IMR-90 (cell line): ENCODE results near the gene FMN1. TPM values are rescaled to one million over a fixed set of nuclear protein-coding genes. Genes with fewer than 3 reads are reported as not detected.
A peak's percentile ranks its signal among the peaks of the same experiment; 100 is the strongest.

Experiments used
- ATAC-seq: fragments of 200-7000 bp; cut with Tn5 transposase; 2 replicates; pipeline ENCODE4 v1.9.1; 2020; ENCODE audit warnings: low read depth, mild to moderate bottlenecking, moderate library complexity
- BruUV-seq: library from RNA; stranded (reverse); fragments of 400-500 nt; replicated peaks from 2 replicates; lab custom pipeline; 2021; lab: Mats Ljungman, UMichigan
- CTCF ChIA-PET: fragments of 300-600 bp; formaldehyde crosslinking; extraction: SDS; loops from one replicate; lab custom pipeline; 2021; ENCODE audit warnings: antibody characterized with exemption; lab: Yijun Ruan, JAX
- POLR2A ChIA-PET: fragments of 300-600 bp; sonication (Branson Sonifier 250); formaldehyde crosslinking; loops from one replicate; lab custom pipeline; 2022; ENCODE audit warnings: antibody characterized with exemption; ENCODE audit not compliant: unreplicated experiment; lab: Charles Lee
- DNase-seq: peaks from one replicate; pipeline ENCODE4 v3.0.0; 2013
- H2AFZ ChIP-seq: replicated peaks from 2 replicates; pipeline ENCODE3; 2013; ENCODE audit warnings: low read length, mild to moderate bottlenecking; ENCODE audit not compliant: poor library complexity
- H2AK5ac ChIP-seq: 2 replicates; pipeline ENCODE4 v1.6.1; 2013; ENCODE audit warnings: low read depth, low read length, inconsistent platforms
- H2AK9ac ChIP-seq: replicated peaks from 2 replicates; pipeline ENCODE3; 2013; ENCODE audit warnings: mild to moderate bottlenecking, low read depth, low read length, moderate library complexity; ENCODE audit not compliant: poor library complexity
- H2BK120ac ChIP-seq: 2 replicates; pipeline ENCODE4 v1.6.1; 2013; ENCODE audit warnings: low read depth, low read length, inconsistent platforms
- H2BK15ac ChIP-seq: 3 replicates; pipeline ENCODE4 v1.6.1; 2013; ENCODE audit warnings: low read depth, low read length, inconsistent platforms
- H2BK20ac ChIP-seq: 2 replicates; pipeline ENCODE4 v1.6.1; 2013; ENCODE audit warnings: low read depth, mild to moderate bottlenecking, inconsistent platforms, low read length, moderate library complexity
- H2BK5ac ChIP-seq: 2 replicates; pipeline ENCODE4 v1.6.1; 2013; ENCODE audit warnings: mild to moderate bottlenecking, low read depth, low read length, inconsistent platforms; ENCODE audit not compliant: poor library complexity, severe bottlenecking
- H3K14ac ChIP-seq: replicated peaks from 2 replicates; pipeline ENCODE4 v1.6.1; 2013; ENCODE audit warnings: low read depth, low read length, inconsistent platforms
- H3K18ac ChIP-seq: 2 replicates; pipeline ENCODE4 v1.6.1; 2013; ENCODE audit warnings: low read depth, low read length, control low read depth
- H3K23ac ChIP-seq: 2 replicates; pipeline ENCODE4 v1.6.1; 2013; ENCODE audit warnings: low read depth, low read length, inconsistent platforms
- H3K27ac ChIP-seq: 2 replicates; pipeline ENCODE4 v1.5.1; 2013; ENCODE audit warnings: mild to moderate bottlenecking, control low read depth, low read length; ENCODE audit not compliant: insufficient read depth
- H3K27me3 ChIP-seq: 2 replicates; pipeline ENCODE4 v1.6.1; 2013; ENCODE audit warnings: low read length; ENCODE audit not compliant: control insufficient read depth, insufficient read depth
- H3K36me3 ChIP-seq: 2 replicates; pipeline ENCODE4 v1.6.1; 2013; ENCODE audit warnings: low read length, mixed read lengths; ENCODE audit not compliant: control insufficient read depth, insufficient read depth
- H3K4ac ChIP-seq: 2 replicates; pipeline ENCODE4 v1.6.1; 2013; ENCODE audit warnings: low read depth, low read length, inconsistent platforms
- H3K4me1 ChIP-seq: 2 replicates; pipeline ENCODE4 v1.6.1; 2013; ENCODE audit warnings: low read length, mixed read lengths; ENCODE audit not compliant: control insufficient read depth, insufficient read depth
- H3K4me2 ChIP-seq: 2 replicates; pipeline ENCODE4 v1.6.1; 2013; ENCODE audit warnings: low read depth, mild to moderate bottlenecking, control low read depth, low read length, moderate library complexity
- H3K4me3 ChIP-seq: 2 replicates; pipeline ENCODE4 v1.5.1; 2013; ENCODE audit warnings: low read depth, mild to moderate bottlenecking, control low read depth, low read length, moderate library complexity; ENCODE audit not compliant: insufficient read depth
- H3K56ac ChIP-seq: 2 replicates; pipeline ENCODE4 v1.6.1; 2013; ENCODE audit warnings: low read length, inconsistent platforms; ENCODE audit not compliant: insufficient read depth; ENCODE audit errors: extremely low read depth
- H3K79me1 ChIP-seq, 2 experiments: 2 replicates each; pipeline ENCODE4 v1.6.1; 2013; ENCODE audit warnings: low read length in 2 of 2, inconsistent platforms in 1 of 2, low read depth in 1 of 2
- H3K9ac ChIP-seq: 2 replicates; pipeline ENCODE4 v1.6.1; 2013; ENCODE audit warnings: low read depth, low read length, control low read depth
- H3K9me1 ChIP-seq: 2 replicates; pipeline ENCODE4 v1.6.1; 2013; ENCODE audit warnings: low read length, inconsistent platforms; ENCODE audit not compliant: insufficient read depth
- H3K9me3 ChIP-seq: 2 replicates; pipeline ENCODE4 v1.6.1; 2013; ENCODE audit warnings: low read length; ENCODE audit not compliant: control insufficient read depth, insufficient read depth
- H4K20me1 ChIP-seq: 2 replicates; pipeline ENCODE4 v1.6.1; 2013; ENCODE audit warnings: low read length, inconsistent platforms; ENCODE audit not compliant: insufficient read depth
- H4K5ac ChIP-seq: 2 replicates; pipeline ENCODE4 v1.6.1; 2013; ENCODE audit warnings: mild to moderate bottlenecking, low read depth, low read length, control low read depth
- H4K8ac ChIP-seq, 2 experiments: 2 replicates each; pipeline ENCODE4 v1.6.1; 2013; ENCODE audit warnings: low read depth in 2 of 2, low read length in 2 of 2, control low read depth in 1 of 2, inconsistent platforms in 1 of 2
- H4K91ac ChIP-seq: 2 replicates; pipeline ENCODE4 v1.6.1; 2013; ENCODE audit warnings: low read depth, low read length, inconsistent platforms; ENCODE audit not compliant: insufficient read depth
- CEBPB ChIP-seq: IDR thresholded peaks from 2 replicates; pipeline ENCODE4 v1.6.1; 2012; ENCODE audit warnings: low read depth, low read length, improper control_type of control experiment
- MAFK ChIP-seq: IDR thresholded peaks from 2 replicates; pipeline ENCODE4 v1.6.1; 2012; ENCODE audit warnings: low read depth, low read length, improper control_type of control experiment
- MAZ ChIP-seq: IDR thresholded peaks from 2 replicates; pipeline ENCODE4 v1.6.1; 2012; ENCODE audit warnings: low read depth, mild to moderate bottlenecking, low read length, improper control_type of control experiment, moderate library complexity, borderline replicate concordance
- NFE2L2 ChIP-seq: fragments of 150-350 bp; IDR thresholded peaks from 2 replicates; pipeline ENCODE4 v1.6.1; 2016; ENCODE audit warnings: low read depth, mild to moderate bottlenecking, low read length
- POLR2A ChIP-seq: IDR thresholded peaks from 2 replicates; pipeline ENCODE4 v1.6.1; 2012; ENCODE audit warnings: mild to moderate bottlenecking, low read depth, low read length
- RAD21 ChIP-seq: IDR thresholded peaks from 2 replicates; pipeline ENCODE4 v1.6.1; 2012; ENCODE audit warnings: low read length, improper control_type of control experiment
- RCOR1 ChIP-seq: IDR thresholded peaks from 2 replicates; pipeline ENCODE4 v1.6.1; 2012; ENCODE audit warnings: mild to moderate bottlenecking, low read length, improper control_type of control experiment; ENCODE audit not compliant: insufficient replicate concordance
- RFX5 ChIP-seq: IDR thresholded peaks from 2 replicates; pipeline ENCODE4 v1.8.0; 2012; ENCODE audit warnings: low read depth, mild to moderate bottlenecking, low read length, moderate library complexity
- WGBS, 2 experiments: methylation state at CpG; one replicate each; pipeline versions ENCODE4 v1.1.5 to v1.1.7; 2013; ENCODE audit warnings: missing lambda C conversion rate in 2 of 2; ENCODE audit not compliant: insufficient read length in 1 of 2; ENCODE audit errors: extremely low coverage in 2 of 2; 5-methylcytosine and 5-hydroxymethylcytosine counted together
- dilution Hi-C: fragments of 300-500 bp; cut with HindIII; formaldehyde crosslinking; loops from one replicate; pipeline ENCODE4 v1.14.3; 2018; ENCODE audit warnings: low sequenced_read_pairs; ENCODE audit not compliant: unreplicated experiment
- in situ Hi-C: fragments of 300-500 bp; cut with MboI; formaldehyde crosslinking; loops from 3 replicates; pipeline ENCODE4 v1.14.3; 2019; ENCODE audit warnings: low sequenced_read_pairs, inconsistent platforms, mixed read lengths
- intact Hi-C: fragments of 100-400 bp; cut with micrococcal nuclease; formaldehyde crosslinking; loops from 2 replicates; pipeline ENCODE4 v1.10.0; 2022
- polyA plus RNA-seq, 3 experiments: library from polyadenylated mRNA; depleted of rRNA; stranded (reverse); fragments of >200 nt; gene quantifications; 2 replicates each; pipeline ENCODE4 v1.2.3, GENCODE V29; 2012; ENCODE audit warnings: low replicate concordance in 1 of 3
- total RNA-seq: library from RNA; depleted of rRNA; stranded (reverse); fragments of >200 nt; gene quantifications from 2 replicates; pipeline ENCODE4 v1.2.3, GENCODE V29; 2012
- TF ChIP-seq, protein P1 (sequence below): conservative IDR thresholded peaks from 2 replicates; pipeline ENCODE4 v1.5.1; 2012; ENCODE audit warnings: mild to moderate bottlenecking, low read depth, low read length, improper control_type of control experiment
- TF ChIP-seq, protein P2 (sequence below): fragments of 150-350 bp; IDR thresholded peaks from 2 replicates; pipeline ENCODE4 v1.6.1; 2017; ENCODE audit warnings: mild to moderate bottlenecking, antibody characterized with exemption, low read length, low read depth

FMN1 gene
- total and polyA plus RNA-seq, 2 of the 4 experiments (the other 2 are of a cell fraction) = 7.3 to 17.6 TPM

DNA sequence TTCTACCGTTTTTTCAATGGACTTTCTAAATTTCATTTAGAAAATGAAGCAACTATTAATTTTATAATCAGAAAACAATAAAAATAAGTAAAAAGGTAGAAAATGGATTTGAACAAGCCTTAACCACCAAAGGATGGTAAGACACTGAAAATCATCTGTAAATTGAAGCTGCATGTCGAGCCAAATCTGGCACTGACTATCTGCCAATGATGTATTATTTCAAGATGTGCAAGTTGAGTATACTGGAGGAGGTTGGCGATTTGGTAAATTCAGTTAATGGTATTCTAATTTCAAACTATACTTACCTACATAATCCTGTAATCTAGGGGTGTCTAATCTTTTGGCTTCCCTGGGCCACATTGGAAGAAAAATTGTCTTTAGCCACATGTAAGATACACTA, 93.5 kb downstream of the FMN1 start:
- peak overlapping the region; percentile 61; the same call in 1 of the 2 replicates for H4K5ac ChIP-seq
- no peak overlapping the region for H2AFZ ChIP-seq
- peak overlapping the region; percentile 95; the same call in 1 of the 2 replicates for H2BK20ac ChIP-seq
- H4K91ac ChIP-seq = peak overlapping the region; percentile 59; the same call in 1 of the 2 replicates
- in situ Hi-C loops = no loop called here
- WGBS, 2 experiments = no CpG with 5 or more reads among the region's 3 CpGs
- H3K79me1 ChIP-seq = peaks cover 21 to 54% of the 10 kb centered on the region in 2 experiments
- ChIA-PET CTCF (no interaction called here), POLR2A (interaction anchor here (1.4 kb wide), 1 partner anchor 9 kb away, joined by 5 read pairs; no protein-coding TSS in a partner anchor)
- no peaks in the 10 kb centered on the region for H3K27me3 ChIP-seq
- DNase-seq (no peak), ATAC-seq (no peak)
- peak overlapping the region; percentile 61; the same call in 1 of the 2 replicates for H3K4ac ChIP-seq
- intact Hi-C loops = no loop called here
- peak overlapping the region; percentile 21; the same call in 1 of the 2 replicates for H3K23ac ChIP-seq
- H3K9me1 ChIP-seq = peaks cover 17% of the 10 kb centered on the region
- dilution Hi-C loops = no loop called here
- no peak overlapping the region for H3K9ac ChIP-seq
- H2AK9ac ChIP-seq = no peak overlapping the region
- BruUV-seq = no TSS peak
- H3K18ac ChIP-seq = peak overlapping the region; percentile 65; the same call in 1 of the 2 replicates
- no peak overlapping the region for H3K56ac ChIP-seq
- H3K14ac ChIP-seq = peak overlapping the region; percentile 47; the same call in 1 of the 2 replicates
- no peaks in the 10 kb centered on the region for H3K36me3 ChIP-seq
- peaks cover 20% of the 10 kb centered on the region for H3K4me1 ChIP-seq
- H4K8ac ChIP-seq = peak overlapping the region in 1 of 2 experiments; percentile 70; a peak in 2 of 4 replicates
- no peak overlapping the region for H3K27ac ChIP-seq
- no peak overlapping the region for H3K4me2 ChIP-seq
- no peak for TF ChIP-seq RFX5
- TF ChIP-seq, protein P1, sequence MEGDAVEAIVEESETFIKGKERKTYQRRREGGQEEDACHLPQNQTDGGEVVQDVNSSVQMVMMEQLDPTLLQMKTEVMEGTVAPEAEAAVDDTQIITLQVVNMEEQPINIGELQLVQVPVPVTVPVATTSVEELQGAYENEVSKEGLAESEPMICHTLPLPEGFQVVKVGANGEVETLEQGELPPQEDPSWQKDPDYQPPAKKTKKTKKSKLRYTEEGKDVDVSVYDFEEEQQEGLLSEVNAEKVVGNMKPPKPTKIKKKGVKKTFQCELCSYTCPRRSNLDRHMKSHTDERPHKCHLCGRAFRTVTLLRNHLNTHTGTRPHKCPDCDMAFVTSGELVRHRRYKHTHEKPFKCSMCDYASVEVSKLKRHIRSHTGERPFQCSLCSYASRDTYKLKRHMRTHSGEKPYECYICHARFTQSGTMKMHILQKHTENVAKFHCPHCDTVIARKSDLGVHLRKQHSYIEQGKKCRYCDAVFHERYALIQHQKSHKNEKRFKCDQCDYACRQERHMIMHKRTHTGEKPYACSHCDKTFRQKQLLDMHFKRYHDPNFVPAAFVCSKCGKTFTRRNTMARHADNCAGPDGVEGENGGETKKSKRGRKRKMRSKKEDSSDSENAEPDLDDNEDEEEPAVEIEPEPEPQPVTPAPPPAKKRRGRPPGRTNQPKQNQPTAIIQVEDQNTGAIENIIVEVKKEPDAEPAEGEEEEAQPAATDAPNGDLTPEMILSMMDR = no peak
- no peak for TF ChIP-seq RAD21
- TF ChIP-seq, protein P2, sequence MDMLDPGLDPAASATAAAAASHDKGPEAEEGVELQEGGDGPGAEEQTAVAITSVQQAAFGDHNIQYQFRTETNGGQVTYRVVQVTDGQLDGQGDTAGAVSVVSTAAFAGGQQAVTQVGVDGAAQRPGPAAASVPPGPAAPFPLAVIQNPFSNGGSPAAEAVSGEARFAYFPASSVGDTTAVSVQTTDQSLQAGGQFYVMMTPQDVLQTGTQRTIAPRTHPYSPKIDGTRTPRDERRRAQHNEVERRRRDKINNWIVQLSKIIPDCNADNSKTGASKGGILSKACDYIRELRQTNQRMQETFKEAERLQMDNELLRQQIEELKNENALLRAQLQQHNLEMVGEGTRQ = no peak
- no peak for TF ChIP-seq MAFK
- TF ChIP-seq CEBPB = no peak
- no peak for TF ChIP-seq RCOR1
- TF ChIP-seq POLR2A = no peak
- TF ChIP-seq NFE2L2 = no peak
- no peak for TF ChIP-seq MAZ
- H2BK5ac ChIP-seq = peak overlapping the region; percentile 82
- H2BK15ac ChIP-seq = peak overlapping the region; percentile 94; the same call in 2 of the 3 replicates
- H3K4me3 ChIP-seq = no peak overlapping the region
- no peaks in the 10 kb centered on the region for H3K9me3 ChIP-seq
- H2BK120ac ChIP-seq = peak overlapping the region; percentile 83
- H4K20me1 ChIP-seq = no peaks in the 10 kb centered on the region
- peak overlapping the region; percentile 92; the same call in 1 of the 2 replicates for H2AK5ac ChIP-seq
